Measurements from ENCODE around the gene DPF3.

DPF3 gene

DNA sequence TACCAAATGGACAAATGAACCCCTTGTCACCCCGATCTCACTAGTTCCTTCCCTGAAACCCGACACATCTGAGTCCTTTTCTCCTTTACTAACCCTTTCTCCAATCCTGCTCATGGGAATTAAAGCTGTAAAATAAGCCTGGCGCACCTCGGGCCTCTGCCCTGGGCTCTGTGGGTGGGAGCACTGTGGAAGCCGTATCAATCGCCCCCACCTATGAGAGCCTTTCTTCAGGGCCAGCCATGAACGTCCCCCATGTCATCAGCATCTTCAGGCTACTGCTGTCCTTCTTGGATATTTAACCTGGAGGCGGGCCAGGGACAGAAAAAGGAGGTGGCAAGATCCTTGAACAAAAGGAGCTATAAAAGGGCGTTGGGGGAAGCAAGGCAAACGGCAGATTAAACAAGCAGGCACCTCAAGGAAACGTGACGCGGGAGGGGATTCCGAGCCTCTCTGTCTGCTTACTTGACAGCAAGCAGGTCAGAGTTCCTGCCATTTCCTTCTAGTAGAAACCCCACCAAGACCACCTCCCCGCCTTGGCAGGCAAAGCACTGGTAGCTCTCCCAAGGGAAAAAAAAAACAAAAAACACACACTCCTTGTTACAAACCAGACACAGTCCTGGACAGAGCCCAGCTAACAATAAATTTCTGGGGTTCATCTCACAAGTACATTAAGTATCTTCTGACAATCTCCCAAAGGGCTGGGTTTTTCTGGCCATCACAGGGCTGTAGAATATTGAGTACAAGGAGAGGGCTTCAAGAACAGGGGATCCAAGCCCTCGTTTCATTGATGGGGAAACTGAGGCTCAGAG lies 62.9 kb downstream of the DPF3 start:
- no peak for DNase-seq

DNA sequence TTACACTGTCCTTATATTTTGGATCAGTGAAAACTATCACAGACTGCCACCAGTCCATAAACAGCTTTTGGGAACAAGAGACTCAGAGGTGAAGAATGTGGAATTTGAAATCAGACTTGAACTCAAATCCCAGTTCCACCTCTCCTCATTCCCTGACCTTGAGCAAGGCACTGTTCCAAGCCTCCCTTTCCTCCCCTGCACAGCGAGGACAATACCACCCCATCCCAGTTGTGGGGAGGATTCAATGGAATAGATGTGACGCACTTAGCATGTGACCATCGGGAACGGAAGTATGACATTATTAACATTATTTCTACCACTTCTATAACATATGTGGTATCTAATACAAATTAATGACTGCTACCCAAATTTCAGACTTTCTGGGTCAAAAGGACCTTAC lies 63.5 kb downstream of the DPF3 start:
- no peak for DNase-seq

DNA sequence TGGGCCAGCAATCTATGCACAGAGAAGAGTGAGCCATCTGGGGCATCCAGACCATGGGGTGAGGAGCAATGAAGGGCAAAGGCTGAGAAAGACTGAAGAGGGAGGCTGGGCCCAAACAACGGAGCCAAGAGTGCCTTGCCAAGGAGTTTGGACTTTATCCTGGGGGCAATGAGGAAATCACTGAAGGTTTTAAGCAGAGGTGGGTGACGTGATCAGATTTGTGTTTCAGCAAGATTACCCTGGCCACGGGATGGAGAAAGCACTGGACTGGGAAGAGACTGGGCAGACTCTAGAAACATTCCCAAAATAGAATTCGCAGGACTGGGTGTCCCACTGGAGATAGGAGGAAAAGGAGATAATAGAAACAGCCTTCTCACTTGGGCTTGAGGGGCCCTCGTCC lies 65.3 kb downstream of the DPF3 start:
- no peak for DNase-seq

DNA sequence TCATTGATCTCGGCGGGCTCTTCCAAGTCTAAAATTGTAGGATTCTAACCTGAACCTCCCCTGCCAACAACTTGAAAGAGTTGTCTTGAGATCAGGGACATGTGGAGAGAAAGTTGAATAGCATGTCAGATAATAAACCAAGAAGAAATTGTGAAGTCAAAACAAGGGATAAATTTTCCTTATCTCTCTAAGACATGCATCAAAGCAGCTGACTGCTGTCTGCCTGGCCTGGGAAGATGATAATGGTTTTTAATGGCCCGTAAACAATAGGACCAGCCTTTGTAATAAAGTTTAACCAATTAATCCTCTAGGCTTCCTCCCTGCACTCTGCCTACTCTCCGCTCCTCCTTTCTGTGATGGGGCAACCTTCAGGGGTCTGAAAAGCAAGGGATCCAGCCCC lies 67.9 kb downstream of the DPF3 start:
- DNase-seq, result no peak

DNA sequence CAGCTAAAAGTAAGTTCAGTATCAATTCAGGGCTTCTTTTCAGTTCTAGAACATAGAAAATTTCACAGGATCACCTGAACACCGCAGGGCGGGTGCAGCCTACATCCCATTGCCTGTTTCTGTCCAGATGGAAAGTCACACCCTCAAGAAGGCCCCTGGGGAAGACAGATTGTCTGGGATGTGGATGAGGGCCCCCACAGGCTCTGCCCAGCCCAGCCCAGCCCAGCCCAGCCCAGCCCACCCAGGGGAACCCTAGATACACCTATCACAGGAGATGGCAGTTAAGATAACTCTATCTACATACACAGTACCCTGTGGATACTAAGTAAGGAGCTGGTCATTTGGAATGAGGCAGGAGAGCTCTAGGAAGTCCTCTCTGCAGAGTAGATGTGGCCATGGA lies 68.4 kb downstream of the DPF3 start:
- DNase-seq, result no peak

DNA sequence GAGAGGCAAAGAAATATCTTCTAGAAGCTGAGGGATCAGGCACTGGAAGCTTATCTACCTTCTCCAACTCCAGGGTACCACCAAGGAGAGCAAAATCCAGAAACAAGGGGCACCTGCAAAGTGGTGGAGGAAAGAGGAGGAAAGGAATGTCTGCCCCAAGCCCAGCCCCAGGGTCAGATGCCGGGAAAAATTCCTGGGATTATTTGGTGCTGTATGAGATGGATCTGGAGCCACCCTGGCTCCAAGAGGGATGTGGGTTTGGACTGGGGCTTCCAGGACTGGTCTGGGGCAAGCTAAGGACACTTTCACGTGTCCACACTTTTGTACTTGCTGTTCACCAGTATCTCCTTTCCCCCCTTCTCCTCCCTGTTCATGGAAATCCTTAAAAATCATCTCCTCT lies 69.8 kb downstream of the DPF3 start:
- DNase-seq, result no peak

DNA sequence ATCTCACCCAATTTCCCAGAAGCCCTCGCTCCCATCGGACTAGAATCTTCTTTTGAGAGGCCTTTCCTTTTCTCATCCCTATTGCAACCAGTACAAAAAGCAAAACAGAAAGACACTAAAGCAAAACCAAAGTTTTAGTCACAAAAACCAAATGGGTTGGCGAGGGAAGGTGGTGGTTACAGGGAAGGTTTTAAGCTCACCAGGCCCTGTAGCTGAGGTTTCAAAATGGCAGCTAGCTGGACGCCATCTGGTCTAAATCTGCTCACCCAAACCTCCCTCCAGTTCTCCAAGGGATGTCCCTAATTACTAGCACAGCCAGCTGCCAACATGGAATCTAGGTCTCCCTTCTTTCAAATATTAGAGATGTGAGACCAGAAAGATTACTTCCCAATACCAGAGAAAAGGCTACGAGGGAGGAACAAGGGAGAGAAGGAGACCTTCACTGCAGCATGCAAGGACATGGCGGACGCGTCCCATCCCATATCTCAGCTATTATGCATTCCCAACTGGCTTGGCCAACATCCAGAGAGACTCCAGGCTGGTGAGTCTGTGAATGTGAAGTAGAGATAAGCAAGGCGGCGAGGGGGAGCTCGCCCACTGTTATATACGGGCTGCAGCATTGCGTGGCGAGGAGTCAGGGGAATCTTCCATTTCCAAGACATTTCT lies 70.8 kb downstream of the DPF3 start:
- DNase-seq, result no peak

DNA sequence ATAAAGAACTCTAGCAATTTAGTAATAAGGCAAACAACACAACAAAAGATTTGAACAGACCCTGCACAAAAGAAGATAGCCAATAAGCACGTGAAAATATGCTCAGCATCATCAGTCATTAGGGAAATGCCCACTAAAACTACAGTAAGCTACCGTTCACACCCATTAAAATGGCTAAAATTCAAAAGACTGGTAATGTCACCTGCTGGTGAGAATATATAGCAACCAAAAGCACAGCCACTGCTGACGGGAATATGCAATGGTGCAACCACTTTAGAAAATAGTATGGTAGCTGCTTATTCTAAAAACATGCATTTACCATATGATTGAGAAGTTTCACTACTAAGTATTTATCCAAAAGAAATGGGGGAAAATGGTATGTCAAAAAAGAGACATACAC lies 74.9 kb downstream of the DPF3 start:
- no peak for DNase-seq

DNA sequence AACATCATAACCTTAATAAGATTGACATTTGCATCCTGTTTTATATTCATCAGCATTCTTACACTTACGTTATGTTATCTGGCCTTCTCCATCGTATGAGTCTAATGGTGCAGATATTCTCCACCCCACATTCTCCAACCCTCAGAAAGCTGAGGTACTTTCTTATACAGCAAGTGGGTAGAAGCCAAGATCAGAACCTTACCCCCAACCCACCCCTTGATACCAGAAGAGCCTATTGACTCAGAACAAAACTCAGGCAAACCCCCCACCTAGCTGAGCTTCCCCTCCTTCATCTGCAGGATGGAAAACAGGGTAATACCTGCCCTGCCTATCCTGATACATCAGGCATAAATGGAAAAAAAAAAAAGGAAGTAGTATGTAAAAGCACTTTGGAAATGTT lies 77.6 kb downstream of the DPF3 start:
- DNase-seq, result no peak

DNA sequence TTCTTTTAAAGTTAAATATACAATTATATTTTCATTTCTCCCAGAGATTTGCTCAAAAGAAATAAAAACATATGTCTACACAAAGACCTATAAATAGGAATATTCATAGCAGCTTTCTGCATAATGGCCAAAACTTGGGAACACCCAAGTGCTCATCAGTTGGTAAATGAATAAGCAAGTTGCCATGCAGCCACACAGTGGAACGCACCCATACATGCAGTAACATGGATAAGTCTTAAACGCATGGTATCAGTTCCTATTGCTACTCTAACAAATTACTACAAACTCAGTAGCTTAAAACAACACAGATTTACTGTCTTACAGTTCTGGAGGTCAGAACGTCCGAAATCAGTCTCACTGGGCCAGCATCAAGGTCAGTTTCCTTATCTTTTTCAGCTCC lies 78.5 kb downstream of the DPF3 start:
- DNase-seq, result no peak

DNA sequence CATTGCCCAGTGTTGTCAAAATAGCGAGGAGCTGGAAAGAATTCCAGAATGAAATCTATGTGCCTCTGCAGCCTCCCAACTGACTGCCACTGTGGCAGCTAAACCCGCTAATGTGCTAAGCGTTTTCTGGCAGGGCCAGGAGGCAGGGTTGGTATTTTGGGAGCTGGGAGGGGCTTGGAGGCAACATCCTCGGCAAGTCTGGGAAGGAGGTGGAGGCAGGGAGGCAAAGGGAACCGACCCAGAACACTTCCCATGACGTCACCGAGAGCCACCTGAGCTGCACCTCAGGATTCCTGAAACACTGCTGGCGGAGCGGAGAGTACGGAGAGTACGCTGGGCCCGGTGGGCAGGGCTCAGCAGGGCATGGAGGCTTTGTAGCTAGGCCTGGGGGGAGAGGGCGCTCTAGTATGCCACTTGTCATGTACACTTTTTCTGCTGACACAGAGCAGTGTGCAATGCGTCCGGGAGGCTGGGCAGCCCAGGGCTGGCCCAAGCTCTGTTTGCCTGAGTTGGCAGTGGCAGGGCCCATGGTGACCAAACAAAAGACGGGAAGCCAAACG lies 81.5 kb downstream of the DPF3 start:
- DNase-seq, result no peak

DNA sequence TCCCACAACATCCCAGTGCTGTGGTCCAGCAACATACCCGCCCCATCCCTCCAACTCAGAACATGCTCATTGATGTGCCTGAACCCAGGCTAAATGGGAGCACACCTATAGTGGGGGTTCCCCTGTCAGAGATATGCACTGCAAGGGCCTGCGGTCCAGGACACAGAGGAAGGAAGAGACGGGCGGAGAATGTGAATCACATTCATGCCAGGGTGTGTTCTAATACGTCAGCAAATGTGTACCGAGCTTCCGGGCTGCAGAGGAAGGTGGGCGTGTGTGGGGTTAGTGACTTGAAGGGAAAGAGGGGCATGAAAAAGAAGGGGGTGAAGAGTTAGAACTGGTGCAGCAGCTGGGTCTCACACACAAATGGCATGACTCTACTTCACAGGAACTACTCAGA lies 83.7 kb downstream of the DPF3 start:
- peak; percentile 81 for DNase-seq

DNA sequence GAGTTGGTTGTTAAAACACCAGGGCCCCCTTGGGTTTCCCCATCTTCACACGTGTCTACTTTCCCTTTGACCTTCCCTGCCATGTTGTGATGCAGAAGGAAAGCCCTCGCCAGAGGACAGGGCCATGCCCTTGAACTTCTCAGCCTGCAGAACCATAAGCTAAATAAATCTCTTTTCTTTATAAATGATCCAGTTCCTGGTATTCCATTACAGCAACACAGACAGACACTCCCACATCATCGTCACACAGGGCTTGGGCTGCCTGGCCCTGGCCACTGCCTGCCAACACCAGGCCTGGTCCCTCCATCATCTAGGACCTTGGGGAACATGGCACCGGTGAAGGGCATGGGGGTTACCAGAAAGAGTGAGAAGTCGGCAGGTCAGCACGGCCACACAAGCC lies 84.8 kb downstream of the DPF3 start:
- no peak for DNase-seq

DNA sequence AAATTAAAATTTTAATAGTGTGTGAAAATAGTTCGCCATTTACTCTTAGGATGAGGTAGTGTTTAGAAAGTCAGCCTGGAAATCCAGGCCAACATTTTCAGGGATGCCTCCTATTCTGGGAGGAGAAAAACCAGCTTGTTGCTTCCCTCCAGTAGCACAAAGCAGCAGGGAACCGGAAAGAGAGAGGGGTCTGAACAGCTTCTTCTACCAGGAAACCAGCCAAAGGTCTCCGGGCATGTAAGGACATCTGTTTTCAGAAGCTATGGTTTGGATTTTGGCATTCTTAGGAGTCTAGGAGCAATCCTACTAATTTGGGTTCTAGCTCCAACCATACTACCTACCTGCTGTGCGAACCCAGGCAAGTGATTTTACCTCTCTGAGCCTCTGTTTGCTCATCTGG lies 85.3 kb downstream of the DPF3 start:
- DNase-seq, result no peak

DNA sequence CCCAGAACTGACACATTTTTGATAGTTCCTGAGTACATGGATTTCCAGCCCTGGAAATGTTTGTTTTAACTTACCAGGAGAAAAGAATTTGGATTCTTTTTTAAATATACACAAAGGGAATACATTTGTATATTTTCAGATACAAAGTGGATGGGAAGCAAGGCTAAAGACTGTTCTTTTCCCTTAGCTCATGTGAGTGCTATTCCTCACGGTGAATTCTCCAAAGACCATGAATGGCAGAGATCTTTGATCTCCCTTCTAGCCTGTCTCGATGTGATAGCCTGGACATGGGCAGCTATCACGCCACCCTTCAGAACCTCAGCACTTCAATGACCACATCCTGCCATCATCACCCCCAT lies 91.3 kb downstream of the DPF3 start:
- DNase-seq, result no peak

DNA sequence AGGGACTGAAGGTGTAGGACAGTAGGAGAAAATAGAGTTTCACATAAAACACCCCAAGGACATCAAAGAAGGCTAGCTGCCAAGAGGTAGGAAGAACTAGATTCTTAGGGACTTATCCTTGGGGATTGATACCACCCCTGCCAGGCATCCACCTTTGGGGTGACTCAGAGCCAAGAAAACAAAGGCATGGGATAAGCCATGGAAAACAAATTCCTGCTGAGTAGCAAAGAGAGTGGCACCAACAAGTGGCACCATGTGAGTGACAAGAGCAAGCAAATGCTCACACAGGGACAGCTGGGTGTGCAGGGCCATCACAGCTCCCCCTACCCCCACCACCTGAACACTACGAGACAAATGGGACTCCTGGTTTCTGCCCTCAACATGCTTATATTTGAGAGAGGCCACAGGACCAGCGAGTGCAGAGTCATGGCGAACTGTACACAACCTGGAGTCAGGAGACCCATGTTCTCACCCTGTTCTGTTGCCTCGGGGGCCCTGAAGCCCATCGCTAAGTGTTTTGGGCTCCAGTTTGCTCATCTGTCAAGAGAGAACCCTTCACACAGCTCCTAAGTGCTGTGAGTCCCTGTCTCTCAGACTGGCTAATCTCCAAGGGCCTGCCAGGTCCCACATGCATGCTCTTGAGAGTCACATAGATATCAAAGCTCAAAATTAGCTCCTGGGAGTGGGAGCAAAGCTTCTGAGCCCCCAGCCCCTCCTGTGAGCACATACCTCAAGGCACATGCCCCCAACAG lies 91.9 kb downstream of the DPF3 start:
- no peak for DNase-seq

DNA sequence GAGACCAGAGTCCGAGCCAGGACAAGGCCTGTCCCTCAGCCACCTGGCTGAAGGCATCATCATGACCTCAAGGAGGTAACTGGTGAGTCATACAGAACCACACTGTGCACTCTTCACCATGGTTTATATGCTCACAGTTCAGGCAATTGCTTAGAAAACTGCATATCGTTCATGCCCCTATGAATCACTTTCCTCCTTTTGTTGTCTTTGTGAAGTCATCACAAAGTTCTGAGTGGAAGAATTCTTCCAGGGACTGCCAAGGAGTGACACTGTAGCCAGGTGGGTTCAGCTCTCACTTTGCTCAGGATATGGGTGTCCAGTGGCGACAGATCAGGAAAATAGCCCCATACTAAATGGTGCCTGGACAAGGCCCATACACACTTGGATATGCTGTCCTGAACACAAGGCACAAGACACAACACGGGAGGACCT lies 92.5 kb downstream of the DPF3 start:
- no peak for DNase-seq

DNA sequence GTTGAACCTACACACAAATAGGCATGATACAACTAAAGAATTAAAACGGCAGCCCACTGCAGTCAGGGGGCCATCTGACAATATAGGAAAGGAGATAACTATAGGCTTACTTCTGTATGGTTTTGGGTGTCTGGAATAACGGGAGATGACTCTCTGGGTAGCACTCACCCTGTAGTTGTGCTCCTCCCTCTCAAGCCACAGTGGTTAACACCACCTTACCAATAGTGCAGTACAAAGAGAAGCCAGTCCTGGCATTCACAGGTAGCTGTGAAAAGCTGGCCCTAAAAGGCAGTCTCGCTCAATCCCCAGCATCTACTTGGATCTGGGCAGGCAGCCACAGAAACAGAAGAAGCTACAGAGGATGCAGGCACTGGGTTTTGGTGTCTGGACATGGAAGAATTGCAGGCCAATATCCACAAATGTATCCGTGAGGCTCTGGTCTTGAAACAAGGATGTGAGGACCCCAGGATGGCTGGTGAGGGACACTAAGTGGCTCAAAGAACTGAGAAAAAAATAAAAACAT lies 93.0 kb downstream of the DPF3 start:
- DNase-seq, result no peak

DNA sequence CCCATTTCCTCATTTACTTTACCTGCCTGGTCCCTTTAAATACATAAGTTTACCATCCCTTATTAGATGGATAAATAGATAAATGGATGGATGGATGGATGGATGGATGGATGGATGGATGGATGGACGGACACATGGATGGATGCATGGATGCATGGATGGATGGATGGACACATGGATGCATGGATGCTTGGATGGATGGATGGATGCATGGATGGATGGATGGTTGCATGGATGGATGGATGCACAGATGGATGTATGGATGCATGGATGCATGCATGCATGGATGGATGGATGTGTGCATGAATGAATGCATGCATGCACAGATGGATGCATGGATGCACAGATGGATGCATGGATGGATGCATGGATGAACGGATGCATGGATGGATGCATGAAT lies 93.6 kb downstream of the DPF3 start:
- no peak for DNase-seq

DNA sequence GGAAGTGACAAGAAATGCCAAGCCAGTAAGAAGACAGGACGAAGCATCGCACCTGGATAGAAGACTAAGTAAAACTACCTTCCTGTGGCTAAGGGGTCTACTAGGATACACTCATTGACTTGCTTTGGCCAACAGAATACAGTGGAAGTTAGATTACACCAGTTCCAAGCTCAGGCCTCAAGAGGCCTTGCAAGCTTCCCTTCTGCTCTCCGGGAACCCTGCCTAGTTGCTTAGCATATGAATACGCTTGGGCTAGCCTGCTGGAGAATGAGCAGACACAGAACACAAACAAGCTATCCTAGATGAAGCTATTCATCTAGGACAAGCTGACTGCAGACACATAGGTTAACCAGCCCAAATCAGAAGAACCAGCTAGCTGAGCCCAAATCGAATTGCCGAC lies 97.0 kb downstream of the DPF3 start:
- no peak for DNase-seq

DNA sequence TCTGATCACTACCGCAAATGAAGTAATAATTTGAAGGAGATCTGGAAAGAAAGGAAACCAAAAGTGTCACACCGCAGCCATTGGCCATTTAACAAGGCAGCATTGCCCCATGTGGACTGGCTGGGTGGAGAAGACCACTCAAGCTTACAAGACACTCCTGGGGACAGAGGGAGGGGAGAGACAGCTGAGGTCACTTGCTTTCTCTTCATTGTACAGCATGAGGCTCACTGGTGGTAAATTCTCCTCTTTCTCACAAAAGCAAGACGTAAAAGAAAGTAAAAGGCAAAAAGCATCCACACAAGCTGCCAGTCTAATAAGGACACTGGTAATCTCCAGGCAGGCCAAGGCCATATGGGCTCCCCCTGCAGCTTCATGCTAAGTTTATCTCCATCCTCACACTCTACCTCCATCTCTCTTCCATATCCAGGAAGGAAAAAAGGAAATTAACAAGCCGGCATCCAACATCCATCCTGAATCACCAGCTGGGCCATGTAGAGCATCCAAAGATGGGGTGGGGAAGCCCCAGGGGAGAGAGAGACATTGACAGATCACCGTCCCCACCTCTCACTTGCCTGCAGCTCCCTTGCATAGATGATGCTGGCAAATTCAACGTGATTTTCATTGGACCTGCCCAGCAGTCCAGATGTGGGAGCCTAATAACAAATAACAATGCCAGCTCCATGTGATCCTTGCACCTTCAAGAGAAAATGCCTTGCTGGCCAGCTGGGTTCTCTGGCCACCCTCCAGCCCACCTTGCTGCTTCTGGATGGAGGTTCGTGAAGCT lies 100.6 kb downstream of the DPF3 start:
- DNase-seq, result no peak

DNA sequence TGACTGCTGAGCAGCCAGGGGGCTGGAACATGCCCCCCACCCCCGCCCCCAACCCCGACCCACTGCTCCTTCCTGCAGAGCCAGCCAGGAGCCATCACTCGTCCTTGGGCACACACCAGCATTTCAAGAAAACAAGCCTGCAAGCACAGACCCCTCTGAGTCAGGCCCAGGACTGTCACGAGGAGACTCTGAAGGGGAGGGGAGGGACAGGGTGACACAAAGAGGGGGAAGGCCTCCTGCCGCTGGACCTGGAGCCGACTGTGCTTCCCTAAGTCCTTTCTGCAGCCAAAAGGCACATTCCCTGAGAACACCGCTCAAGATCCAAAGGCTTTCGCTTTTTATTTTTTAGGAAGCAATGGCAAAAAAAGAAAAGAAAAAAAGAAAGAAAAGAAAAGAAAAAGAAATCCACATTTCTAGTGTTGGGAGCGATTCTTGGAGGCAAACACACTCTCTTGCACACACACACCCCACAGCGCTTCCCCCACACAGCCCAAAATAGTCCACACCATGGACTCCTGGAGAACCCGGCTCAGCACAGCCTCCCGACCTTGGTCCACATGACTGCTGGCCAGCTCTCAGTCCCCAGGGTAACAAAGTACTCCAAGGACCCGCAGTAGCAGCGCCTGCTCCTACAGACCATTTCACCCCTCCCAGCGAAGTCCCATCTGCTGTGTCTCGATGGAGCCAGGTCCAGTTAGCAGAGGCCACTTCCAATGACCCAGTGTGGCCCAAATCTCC lies 101.7 kb downstream of the DPF3 start:
- DNase-seq, result no peak
